ENCODE measurements around the gene RAB3IP. TPM values are rescaled to one million over a fixed set of nuclear protein-coding genes. Genes with fewer than 3 reads are reported as not detected.

RAB3IP gene
- total RNA-seq, 1 experiment from 2014 or later = 82.5 TPM

GRCh38 chr12:69719336-69720316 is 19.0 kb upstream of the RAB3IP start:
- CTCF ChIA-PET = no interaction called here
- peaks cover 13% of the 10 kb centered on the region for H3K4me1 ChIP-seq
- intact Hi-C loops (cut with micrococcal nuclease; ENCODE audit: unreplicated experiment) = no loop called here
- no peak overlapping the region for H3K4me3 ChIP-seq (ENCODE audit: low read depth, low read length)
- Mint-ChIP-seq H3K4me1 (ENCODE audit: low read depth, unreplicated experiment) (peaks cover 13% of the 10 kb centered on the region), H3K4me3 (ENCODE audit: unreplicated experiment) (no peak overlapping the region), H3K36me3 (ENCODE audit: insufficient read depth, unreplicated experiment) (no peaks in the 10 kb centered on the region), H3K27me3 (ENCODE audit: insufficient read depth, unreplicated experiment) (peaks cover 4% of the 10 kb centered on the region), H3K27ac (ENCODE audit: unreplicated experiment) (no peak overlapping the region), H3K9me3 (ENCODE audit: unreplicated experiment) (no peaks in the 10 kb centered on the region)
- no peaks in the 10 kb centered on the region for H3K9me3 ChIP-seq
- no peak for DNase-seq
- no peaks in the 10 kb centered on the region for H3K36me3 ChIP-seq (ENCODE audit: control insufficient read depth, insufficient read depth, low read length)
- H3K27me3 ChIP-seq (replicated peaks; ENCODE audit: control insufficient read depth, insufficient read depth, low read length) = no peaks in the 10 kb centered on the region
- no peak for TF ChIP-seq CTCF (IDR thresholded peaks at IDR 0.05; ENCODE audit: insufficient read depth in 1 of 2, low read depth in 1 of 2, low read length in 1 of 2, severe bottlenecking in 1 of 2, unreplicated experiment in 1 of 2)
- POLR2A ChIA-PET = no interaction called here
- BruUV-seq (replicated peaks) = no TSS peak

- Mint-ChIP-seq H3K36me3 (ENCODE audit: insufficient read depth, unreplicated experiment) (no peaks in the 10 kb centered on the region), H3K27ac (ENCODE audit: unreplicated experiment) (no peak overlapping the region)
Observed at GRCh38 chr12:69720750-69721149, 17.9 kb upstream of the RAB3IP start.

GRCh38 chr12:69726922-69727321 is 11.7 kb upstream of the RAB3IP start:
- POLR2A ChIA-PET = no interaction called here

More at GRCh38 chr12:69720750-69721149, 17.9 kb upstream of the RAB3IP start:
- POLR2A ChIA-PET = no interaction called here
- Mint-ChIP-seq H3K4me1 (ENCODE audit: low read depth, unreplicated experiment) (peaks cover 13% of the 10 kb centered on the region), H3K4me3 (ENCODE audit: unreplicated experiment) (no peak overlapping the region), H3K27me3 (ENCODE audit: insufficient read depth, unreplicated experiment) (peaks cover 6% of the 10 kb centered on the region), H3K9me3 (ENCODE audit: unreplicated experiment) (no peaks in the 10 kb centered on the region)
- H3K9me3 ChIP-seq = no peaks in the 10 kb centered on the region
- no peaks in the 10 kb centered on the region for H3K36me3 ChIP-seq (ENCODE audit: control insufficient read depth, insufficient read depth, low read length)
- intact Hi-C loops (cut with micrococcal nuclease; ENCODE audit: unreplicated experiment) = no loop called here
- TF ChIP-seq CTCF (IDR thresholded peaks at IDR 0.05; ENCODE audit: insufficient read depth in 1 of 2, low read depth in 1 of 2, low read length in 1 of 2, severe bottlenecking in 1 of 2, unreplicated experiment in 1 of 2) = no peak
- peaks cover 13% of the 10 kb centered on the region for H3K4me1 ChIP-seq
- DNase-seq = no peak
- H3K27me3 ChIP-seq (replicated peaks; ENCODE audit: control insufficient read depth, insufficient read depth, low read length) = no peaks in the 10 kb centered on the region
- BruUV-seq (replicated peaks) = no TSS peak
- CTCF ChIA-PET = no interaction called here
- no peak overlapping the region for H3K4me3 ChIP-seq (ENCODE audit: low read depth, low read length)

More at GRCh38 chr12:69726922-69727321, 11.7 kb upstream of the RAB3IP start:
- Mint-ChIP-seq H3K9me3 (ENCODE audit: unreplicated experiment) (no peaks in the 10 kb centered on the region), H3K27ac (ENCODE audit: unreplicated experiment) (no peak overlapping the region), H3K4me1 (ENCODE audit: low read depth, unreplicated experiment) (no peaks in the 10 kb centered on the region), H3K4me3 (ENCODE audit: unreplicated experiment) (no peak overlapping the region), H3K27me3 (ENCODE audit: insufficient read depth, unreplicated experiment) (peaks cover 8% of the 10 kb centered on the region), H3K36me3 (ENCODE audit: insufficient read depth, unreplicated experiment) (no peaks in the 10 kb centered on the region)
- CTCF ChIA-PET = no interaction called here
- Histone ChIP-seq H3K27me3 (replicated peaks; ENCODE audit: control insufficient read depth, insufficient read depth, low read length) (no peaks in the 10 kb centered on the region), H3K9me3 (no peaks in the 10 kb centered on the region), H3K36me3 (ENCODE audit: control insufficient read depth, insufficient read depth, low read length) (no peaks in the 10 kb centered on the region), H3K4me3 (ENCODE audit: low read depth, low read length) (no peak overlapping the region), H3K4me1 (no peaks in the 10 kb centered on the region)
- no TSS peak for BruUV-seq (replicated peaks)
- intact Hi-C loops (cut with micrococcal nuclease; ENCODE audit: unreplicated experiment) = no loop called here
- TF ChIP-seq CTCF (IDR thresholded peaks at IDR 0.05; ENCODE audit: insufficient read depth in 1 of 2, low read depth in 1 of 2, low read length in 1 of 2, severe bottlenecking in 1 of 2, unreplicated experiment in 1 of 2) = no peak
- DNase-seq = no peak

Measured in Caco-2 (cell line).